Esophagus muscularis mucosa (tissue), 4 donors: ENCODE data around the gene GATB. TPM values are rescaled to one million over a fixed set of nuclear protein-coding genes. Genes with fewer than 3 reads are reported as not detected.

Source experiments
- DNase-seq: peaks from one replicate; pipeline ENCODE4 v3.0.0-alpha.2; 2017; ENCODE audit errors: extremely low spot score
- H3K27ac ChIP-seq, 4 donors: fragments of 200-600 bp; sonication (generic); replicated peaks in 1 of 4; 1 replicate in 3 of 4; 2 replicates in 1 of 4; pipeline ENCODE4 v1.5.1; 2016 to 2019; ENCODE audit warnings: mild to moderate bottlenecking in 1 of 4
- H3K27me3 ChIP-seq, 4 donors: fragments of 200-600 bp; sonication (generic); one replicate each; pipeline versions ENCODE4 v1.5.1 to v1.6.0; 2016 to 2019
- H3K36me3 ChIP-seq, 4 donors: fragments of 200-600 bp; sonication (generic); one replicate each; pipeline ENCODE4 v1.5.1; 2016 to 2019
- H3K4me1 ChIP-seq, 4 donors: fragments of 200-600 bp; sonication (generic); one replicate each; pipeline ENCODE4 v1.5.1; 2016 to 2019
- H3K4me3 ChIP-seq, 4 donors: fragments of 200-600 bp; sonication (generic); 1 replicate in 2 of 4; 2 replicates in 2 of 4; pipeline ENCODE4 v1.5.1; 2016 to 2019; ENCODE audit warnings: mild to moderate bottlenecking in 4 of 4, moderate library complexity in 1 of 4
- H3K9me3 ChIP-seq, 4 donors: fragments of 200-600 bp; sonication (generic); 1 replicate in 3 of 4; 2 replicates in 1 of 4; pipeline ENCODE4 v1.5.1; 2016 to 2019
- EP300 ChIP-seq: sonication (generic); formaldehyde crosslinking; IDR thresholded peaks from one replicate; pipeline ENCODE4 v1.6.1; 2017; ENCODE audit warnings: antibody characterized with exemption
- POLR2A ChIP-seq: fragments of 450-650 bp; IDR thresholded peaks from one replicate; pipeline ENCODE4 v1.6.1; 2017; ENCODE audit warnings: antibody characterized with exemption, moderate library complexity, mild to moderate bottlenecking, low read depth
- POLR2AphosphoS5 ChIP-seq, 2 donors: sonication (generic); formaldehyde crosslinking; IDR thresholded peaks; one replicate each; pipeline ENCODE4 v1.6.1; 2017; ENCODE audit warnings: antibody characterized with exemption in 2 of 2
- WGBS: methylation state at CpG from one replicate; pipeline ENCODE4 v1.1.5; 2018; 5-methylcytosine and 5-hydroxymethylcytosine counted together
- intact Hi-C: fragments of 100-400 bp; cut with DNase I; formaldehyde crosslinking; loops from one replicate; pipeline ENCODE4 v1.15.1; 2023
- total RNA-seq, 4 donors: library from RNA; depleted of rRNA; stranded (reverse); fragments of >200 nt; gene quantifications; one replicate each; pipeline versions ENCODE4 v1.1.0 to v1.2.1, GENCODE V29; 2016
- TF ChIP-seq, protein P1 (sequence below), 3 experiments: fragments of 200-600 bp in 2 of 3; fragments of 450-650 bp in 1 of 3; sonication (generic) in 2 of 3; IDR thresholded peaks; one replicate each; pipeline ENCODE4 v1.5.1; 2017 to 2019; ENCODE audit warnings: antibody characterized with exemption in 3 of 3, mild to moderate bottlenecking in 2 of 3, moderate library complexity in 1 of 3

GATB gene
- total RNA-seq, 4 donors from 2014 or later, result 12.4 to 19.9 (median 16.4) TPM

DNA sequence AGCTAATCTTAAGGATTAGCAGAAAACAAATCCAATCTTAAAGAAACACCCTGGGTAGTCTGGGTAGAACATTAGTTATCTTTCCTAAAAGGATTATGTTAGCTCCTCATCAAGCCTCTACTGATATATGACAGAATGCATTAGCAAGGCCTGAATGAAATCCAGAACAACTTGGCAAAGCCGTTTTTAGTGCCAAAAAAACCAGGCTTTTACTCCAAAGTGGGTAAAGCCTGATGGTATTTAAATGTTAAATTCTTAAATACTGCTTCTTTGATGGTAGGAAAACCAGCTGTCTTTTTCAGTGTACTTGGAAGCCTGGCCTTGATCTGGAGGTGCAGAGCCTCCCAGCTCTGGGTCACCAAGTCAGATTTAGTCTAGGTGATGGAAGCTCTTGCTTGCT, 120.4 kb downstream of the GATB start:
- Histone ChIP-seq H3K27me3 (no peaks in the 10 kb centered on the region), H3K4me1 (peaks cover 0 to 3% (median 0%) of the 10 kb centered on the region in 4 donors), H3K4me3 (no peak overlapping the region), H3K9me3 (no peaks in the 10 kb centered on the region), H3K36me3 (no peaks in the 10 kb centered on the region), H3K27ac (no peak overlapping the region)
- TF ChIP-seq EP300, result no peak
- TF ChIP-seq, protein P1, sequence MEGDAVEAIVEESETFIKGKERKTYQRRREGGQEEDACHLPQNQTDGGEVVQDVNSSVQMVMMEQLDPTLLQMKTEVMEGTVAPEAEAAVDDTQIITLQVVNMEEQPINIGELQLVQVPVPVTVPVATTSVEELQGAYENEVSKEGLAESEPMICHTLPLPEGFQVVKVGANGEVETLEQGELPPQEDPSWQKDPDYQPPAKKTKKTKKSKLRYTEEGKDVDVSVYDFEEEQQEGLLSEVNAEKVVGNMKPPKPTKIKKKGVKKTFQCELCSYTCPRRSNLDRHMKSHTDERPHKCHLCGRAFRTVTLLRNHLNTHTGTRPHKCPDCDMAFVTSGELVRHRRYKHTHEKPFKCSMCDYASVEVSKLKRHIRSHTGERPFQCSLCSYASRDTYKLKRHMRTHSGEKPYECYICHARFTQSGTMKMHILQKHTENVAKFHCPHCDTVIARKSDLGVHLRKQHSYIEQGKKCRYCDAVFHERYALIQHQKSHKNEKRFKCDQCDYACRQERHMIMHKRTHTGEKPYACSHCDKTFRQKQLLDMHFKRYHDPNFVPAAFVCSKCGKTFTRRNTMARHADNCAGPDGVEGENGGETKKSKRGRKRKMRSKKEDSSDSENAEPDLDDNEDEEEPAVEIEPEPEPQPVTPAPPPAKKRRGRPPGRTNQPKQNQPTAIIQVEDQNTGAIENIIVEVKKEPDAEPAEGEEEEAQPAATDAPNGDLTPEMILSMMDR (IDR thresholded peaks at IDR 0.05), result no peak
- TF ChIP-seq POLR2AphosphoS5 (IDR thresholded peaks at IDR 0.05), result no peak
- TF ChIP-seq POLR2A, result no peak
- no peak for DNase-seq
- 93% methylated on average over 1 of the region's 1 CpG for WGBS
- intact Hi-C loops, result no loop called here

DNA sequence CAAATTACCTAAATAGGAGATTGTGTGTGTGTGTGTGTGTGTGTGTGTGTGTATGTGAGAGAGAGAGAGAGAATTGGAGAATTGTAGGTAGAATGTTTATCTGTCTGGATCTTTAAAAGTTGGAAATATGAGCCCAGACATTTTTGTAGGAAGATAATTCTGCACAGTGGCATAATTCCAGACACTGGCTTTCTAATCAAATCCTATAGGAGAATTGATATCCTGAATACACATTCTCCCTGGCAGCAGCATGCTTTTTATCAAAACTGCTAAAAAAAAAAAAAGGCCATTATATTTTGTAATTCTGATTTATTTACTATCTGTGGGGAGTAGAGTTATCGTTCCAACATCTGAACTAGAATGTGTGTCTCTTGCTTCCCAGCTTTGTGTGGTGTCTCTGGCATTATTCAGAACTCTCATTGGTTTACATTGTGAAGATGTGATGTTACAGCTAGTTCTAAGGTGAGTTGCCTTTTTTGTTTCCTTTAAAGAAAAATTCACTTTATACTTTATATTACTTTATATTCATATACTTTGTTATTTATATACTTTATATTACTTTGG, 122.4 kb downstream of the GATB start:
- H3K36me3 ChIP-seq, result no peaks in the 10 kb centered on the region
- 86% methylated on average over 1 of the region's 1 CpG for WGBS
- DNase-seq, result no peak
- intact Hi-C loops, result no loop called here
- no peak overlapping the region for H3K4me3 ChIP-seq
- no peak for TF ChIP-seq POLR2AphosphoS5 (IDR thresholded peaks at IDR 0.05)
- TF ChIP-seq, protein P1 (IDR thresholded peaks at IDR 0.05), result no peak
- TF ChIP-seq POLR2A, result no peak
- TF ChIP-seq EP300, result no peak
- H3K27me3 ChIP-seq, result no peaks in the 10 kb centered on the region
- H3K27ac ChIP-seq, result no peak overlapping the region
- no peaks in the 10 kb centered on the region for H3K9me3 ChIP-seq
- peaks cover 0 to 3% (median 0%) of the 10 kb centered on the region in 4 donors for H3K4me1 ChIP-seq

DNA sequence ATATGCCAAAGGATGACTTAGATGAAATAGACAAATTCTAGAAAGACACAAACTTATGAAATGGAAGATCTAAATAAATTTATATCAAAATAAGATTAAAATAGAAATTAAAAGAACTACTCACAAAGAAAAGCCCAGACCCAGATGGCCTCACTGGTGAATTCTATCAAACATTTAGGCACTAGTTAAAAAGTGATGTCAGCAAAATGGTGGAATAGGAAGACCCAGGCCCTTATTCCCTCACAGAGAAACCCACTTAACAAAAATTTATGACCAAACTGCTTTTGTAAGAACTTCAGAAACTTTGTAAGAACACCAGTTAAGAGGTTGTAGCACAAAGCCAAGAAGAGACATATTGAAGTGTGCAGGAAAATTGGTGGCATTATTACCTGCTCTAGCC, 129.5 kb downstream of the GATB start:
- Histone ChIP-seq H3K36me3 (no peaks in the 10 kb centered on the region), H3K27me3 (no peaks in the 10 kb centered on the region), H3K4me3 (no peak overlapping the region), H3K9me3 (no peaks in the 10 kb centered on the region), H3K4me1 (no peaks in the 10 kb centered on the region), H3K27ac (no peak overlapping the region)
- DNase-seq, result no peak
- intact Hi-C loops, result no loop called here
- TF ChIP-seq POLR2A (no peak), EP300 (no peak), POLR2AphosphoS5 (IDR thresholded peaks at IDR 0.05) (no peak)
- TF ChIP-seq, protein P1 (IDR thresholded peaks at IDR 0.05), result no peak

DNA sequence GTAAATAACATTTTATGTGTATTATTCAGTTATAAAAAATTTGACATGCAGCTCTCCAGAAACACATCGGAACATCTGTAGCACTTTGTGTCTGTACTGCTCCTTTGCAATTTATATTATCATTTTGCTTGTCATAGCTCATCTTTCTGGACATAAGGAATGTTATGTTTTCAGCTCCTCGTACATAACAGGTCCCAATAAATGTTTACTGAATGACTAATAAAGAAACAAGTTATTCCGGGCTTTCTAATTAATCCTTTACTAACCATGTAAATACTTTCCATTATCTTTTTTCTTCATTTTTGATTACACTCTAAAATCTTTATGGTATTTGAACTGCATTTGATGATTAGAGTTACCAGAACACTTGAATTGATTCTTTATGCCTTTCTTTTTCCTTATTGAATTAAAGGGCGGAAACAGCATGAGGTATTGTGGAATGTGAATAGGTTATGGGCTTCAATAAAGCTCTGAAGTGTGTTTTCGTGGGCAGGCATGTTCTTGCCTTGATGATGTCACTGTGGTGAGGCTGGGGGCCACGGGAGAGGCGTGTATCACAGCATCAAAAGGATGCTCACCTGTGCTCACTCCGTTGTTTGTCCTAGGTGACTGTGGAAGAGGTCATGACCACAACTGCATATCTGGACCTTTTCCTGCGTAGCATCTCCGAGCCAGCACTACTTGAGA, 131.6 kb downstream of the GATB start:
- 78% methylated on average over 10 of the region's 10 CpGs for WGBS
- DNase-seq, result no peak
- no peak for TF ChIP-seq POLR2AphosphoS5 (IDR thresholded peaks at IDR 0.05)
- TF ChIP-seq POLR2A, result no peak
- TF ChIP-seq EP300, result no peak
- TF ChIP-seq, protein P1 (IDR thresholded peaks at IDR 0.05), result no peak

More for the DNA sequence above, 131.6 kb downstream of the GATB start:
- H3K9me3 ChIP-seq, result no peaks in the 10 kb centered on the region
- intact Hi-C loops, result no loop called here
- no peak overlapping the region for H3K27ac ChIP-seq
- no peaks in the 10 kb centered on the region for H3K27me3 ChIP-seq
- H3K4me3 ChIP-seq, result no peak overlapping the region
- H3K36me3 ChIP-seq, result no peaks in the 10 kb centered on the region
- no peaks in the 10 kb centered on the region for H3K4me1 ChIP-seq
